GM21737 (cell line): ENCODE data around the gene NRAP.

Experiments used
- ATAC-seq: cut with Tn5 transposase; IDR thresholded peaks from one replicate; pipeline ENCODE4 v1.9.1; 2021; ENCODE audit warnings: mild to moderate bottlenecking, moderate library complexity; ENCODE audit not compliant: unreplicated experiment

NRAP gene

DNA sequence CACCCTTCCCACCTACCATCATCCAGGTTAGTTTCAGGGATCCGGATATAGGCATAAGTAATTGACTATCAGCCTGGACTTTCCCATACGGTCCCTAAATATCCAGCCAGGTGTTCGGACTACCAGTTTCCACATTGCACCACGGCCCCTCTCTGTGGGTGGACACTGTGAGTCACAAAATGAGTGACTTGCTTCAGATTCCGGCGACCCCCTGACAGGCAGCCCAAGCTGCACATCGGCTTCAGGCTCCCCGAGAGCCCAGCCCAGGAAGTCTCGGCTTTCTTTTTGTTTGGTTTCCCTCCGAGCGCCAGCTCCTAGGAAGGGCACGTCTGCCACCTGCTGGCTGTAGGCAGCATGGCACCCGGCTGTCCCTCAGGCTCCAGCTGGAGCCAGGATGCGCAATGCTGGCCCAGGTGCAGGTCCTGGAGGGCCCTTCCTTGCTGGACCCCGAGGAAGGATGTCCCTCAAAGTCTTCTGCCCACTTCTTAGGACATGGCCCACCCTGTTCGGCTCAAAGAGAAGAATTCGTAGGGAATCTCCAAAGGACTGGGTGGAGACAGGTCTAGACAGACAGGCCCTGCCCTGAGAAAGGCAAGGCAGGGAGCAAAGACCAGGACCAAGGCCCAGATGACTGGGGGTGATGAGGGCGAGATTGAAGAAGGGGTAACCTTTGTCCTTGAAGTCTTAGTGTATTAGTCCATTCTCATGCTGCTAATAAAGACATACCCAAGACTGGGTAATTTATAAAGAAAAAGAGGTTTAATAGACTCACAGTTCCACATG, 100.3 kb downstream of the NRAP start:
- ATAC-seq: peak; percentile 98

DNA sequence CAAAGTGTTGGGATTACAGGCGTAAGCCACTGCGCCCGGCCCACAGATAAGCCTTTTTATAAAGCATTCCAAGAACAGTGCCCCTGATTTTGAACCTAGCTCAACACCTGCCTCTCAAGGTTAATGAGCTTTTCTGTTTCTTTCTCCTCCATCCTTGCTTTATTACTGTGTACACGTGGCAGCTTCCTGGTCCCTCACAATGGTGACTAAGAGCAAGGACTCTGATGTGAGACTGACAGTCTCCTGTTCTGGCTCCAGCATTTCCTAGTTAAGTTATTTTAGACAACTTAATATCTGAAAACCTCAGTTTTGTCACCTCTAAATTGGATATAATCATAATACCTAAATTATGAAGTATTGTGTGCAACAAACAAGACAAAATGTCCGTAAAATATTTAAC, 101.1 kb downstream of the NRAP start:
- no peak for ATAC-seq

GRCh38 chr10:113562069-113562468, 101.8 kb downstream of the NRAP start:
- ATAC-seq: no peak

DNA sequence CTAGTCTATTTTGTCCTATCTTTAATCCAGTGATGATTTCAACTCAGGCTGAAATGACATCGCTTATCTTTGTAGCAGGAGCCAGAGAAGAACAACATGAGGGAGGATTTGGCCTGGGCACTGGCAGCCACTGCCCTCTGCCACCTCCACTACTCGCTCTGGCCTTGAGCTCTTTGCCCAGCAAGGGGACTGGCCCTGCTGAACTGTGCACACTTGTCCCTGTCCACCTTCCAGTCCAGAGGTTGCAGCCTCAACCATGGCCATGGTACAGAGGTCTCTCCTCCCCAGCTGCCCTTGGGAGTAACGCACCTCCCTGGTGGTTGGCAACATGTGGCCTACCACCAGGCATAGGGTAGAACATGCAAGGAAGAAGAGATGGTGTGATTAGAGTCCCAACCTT, 102.6 kb downstream of the NRAP start:
- ATAC-seq: no peak

DNA sequence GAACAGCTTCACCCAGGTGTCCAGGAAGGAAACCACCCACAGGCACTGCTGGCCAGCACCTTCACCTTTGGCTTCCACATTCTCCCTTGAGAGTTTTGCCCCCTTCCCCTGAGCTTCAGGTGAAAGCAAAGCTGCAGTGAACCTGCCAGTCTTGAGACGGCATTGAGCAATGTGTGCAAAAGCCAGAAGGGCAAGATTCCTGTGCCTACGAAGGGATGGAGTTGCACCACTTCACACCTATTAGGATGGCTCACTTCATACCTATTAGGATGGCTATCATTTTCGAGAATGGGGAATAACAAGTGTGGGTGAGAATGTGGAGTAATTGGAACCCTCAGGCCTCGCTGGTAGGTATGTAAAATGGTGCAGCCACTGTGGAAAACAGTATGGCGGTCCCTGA, 103.8 kb downstream of the NRAP start:
- no peak for ATAC-seq

GRCh38 chr10:113557903-113558321, 105.9 kb downstream of the NRAP start:
- no peak for ATAC-seq

- ATAC-seq: no peak
Measured at GRCh38 chr10:113557424-113557862, 106.4 kb downstream of the NRAP start.

GRCh38 chr10:113555751-113556150, 108.1 kb downstream of the NRAP start:
- no peak for ATAC-seq

DNA sequence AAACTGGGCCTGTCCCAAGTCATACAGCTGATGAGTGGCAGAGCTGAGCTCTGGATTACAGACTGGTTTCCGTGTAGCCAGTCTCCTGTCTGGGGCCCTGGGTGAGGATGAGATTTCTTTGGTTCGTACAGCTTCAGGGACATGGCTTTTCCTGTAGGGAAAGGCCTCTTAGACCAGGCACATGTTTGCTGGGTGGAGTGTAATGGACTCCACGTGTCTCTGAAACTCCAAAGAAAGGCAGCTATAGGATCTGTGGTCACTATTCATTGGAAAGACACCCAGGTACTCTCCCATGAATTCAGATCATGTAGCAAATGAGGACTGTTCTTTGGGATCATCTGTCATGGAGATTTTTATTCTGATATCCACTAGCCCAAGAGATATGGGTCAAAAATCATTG, 108.6 kb downstream of the NRAP start:
- ATAC-seq: no peak

DNA sequence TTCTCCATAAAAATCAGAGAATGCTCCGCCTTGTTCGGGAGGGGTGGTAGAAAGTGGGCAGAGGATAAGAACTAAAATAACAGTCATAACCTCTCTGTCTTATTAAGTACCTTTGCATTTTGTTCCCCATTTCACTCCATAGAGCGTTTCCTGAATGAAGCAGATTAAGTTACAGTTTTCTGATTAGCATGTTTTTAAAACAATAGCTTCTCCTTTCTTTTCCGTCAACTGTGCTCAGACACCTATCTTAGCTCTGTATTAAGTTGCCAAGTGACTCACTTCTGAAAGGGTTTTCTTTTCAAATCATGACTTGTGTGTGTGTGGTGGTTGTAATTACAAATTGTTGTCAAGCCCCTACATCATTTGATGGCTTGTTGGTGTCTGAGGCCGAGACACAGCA, 109.6 kb downstream of the NRAP start:
- ATAC-seq: no peak

- ATAC-seq: no peak
Measured at GRCh38 chr10:113553149-113553548, 110.7 kb downstream of the NRAP start.

- no peak for ATAC-seq
Measured at GRCh38 chr10:113552701-113553100, 111.1 kb downstream of the NRAP start, which contains the start of gene HABP2. HABP2 (plus strand) TSS chr10:113553053; CDS start chr10:113553122, 69 bp downstream.

- ATAC-seq: no peak
Measured at GRCh38 chr10:113552014-113552413, 111.8 kb downstream of the NRAP start.

DNA sequence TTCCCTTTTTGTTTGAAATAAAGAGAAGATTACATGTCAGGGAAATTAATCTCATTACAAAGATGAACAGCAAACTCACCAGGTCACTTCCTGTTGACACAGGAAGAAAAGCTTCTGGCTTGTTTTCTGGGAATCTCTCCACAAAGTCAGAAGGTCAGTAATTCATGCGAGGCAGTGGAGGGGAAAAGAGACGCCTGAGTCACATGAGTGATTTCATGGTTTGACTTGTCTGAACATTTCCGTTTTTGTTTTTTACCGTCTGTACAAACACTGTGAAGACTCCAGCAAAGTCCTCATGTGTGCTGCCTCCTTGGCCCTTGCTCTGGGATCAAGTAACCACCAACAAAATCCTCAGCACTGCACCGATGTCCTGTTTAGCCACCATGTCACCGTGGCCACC, 113.5 kb downstream of the NRAP start:
- no peak for ATAC-seq

DNA sequence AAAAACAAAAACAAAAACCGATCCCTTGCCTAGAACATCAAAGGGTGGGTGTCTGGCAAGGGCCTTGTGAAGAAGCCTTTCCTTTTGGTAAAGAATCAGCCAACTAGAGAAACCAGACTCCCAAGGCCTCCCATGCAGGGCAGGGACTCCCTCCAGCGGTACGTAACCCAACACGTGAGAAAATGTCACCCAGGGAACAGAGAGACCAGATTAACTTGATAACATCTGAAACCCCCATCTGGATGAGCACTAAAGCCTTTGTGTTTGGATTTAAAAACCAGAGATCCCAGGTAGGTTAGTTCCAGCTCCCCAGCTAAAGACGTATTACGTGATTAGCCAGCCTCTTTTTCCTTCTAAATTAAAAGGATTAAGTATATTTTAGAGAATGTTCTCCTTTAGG, 114.0 kb downstream of the NRAP start:
- ATAC-seq: no peak

DNA sequence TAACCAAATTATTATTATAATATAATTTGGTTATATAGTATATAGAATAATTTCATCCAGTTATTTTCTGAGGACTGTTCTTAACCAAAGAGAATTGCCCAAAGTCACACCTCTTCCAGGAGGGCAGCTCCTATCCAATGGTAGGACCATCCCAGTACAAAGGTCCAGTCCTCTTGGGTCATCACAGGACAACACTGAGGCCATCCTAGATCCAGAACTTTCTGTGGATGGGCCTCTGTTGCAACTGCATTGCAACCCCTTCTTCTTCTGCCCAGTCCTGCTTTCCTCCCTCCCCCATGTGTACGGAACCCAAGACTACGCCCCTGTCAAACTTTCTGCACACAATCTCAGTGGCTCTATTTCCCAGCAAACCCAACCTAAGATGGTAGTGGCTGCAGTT, 116.4 kb downstream of the NRAP start:
- ATAC-seq: no peak

DNA sequence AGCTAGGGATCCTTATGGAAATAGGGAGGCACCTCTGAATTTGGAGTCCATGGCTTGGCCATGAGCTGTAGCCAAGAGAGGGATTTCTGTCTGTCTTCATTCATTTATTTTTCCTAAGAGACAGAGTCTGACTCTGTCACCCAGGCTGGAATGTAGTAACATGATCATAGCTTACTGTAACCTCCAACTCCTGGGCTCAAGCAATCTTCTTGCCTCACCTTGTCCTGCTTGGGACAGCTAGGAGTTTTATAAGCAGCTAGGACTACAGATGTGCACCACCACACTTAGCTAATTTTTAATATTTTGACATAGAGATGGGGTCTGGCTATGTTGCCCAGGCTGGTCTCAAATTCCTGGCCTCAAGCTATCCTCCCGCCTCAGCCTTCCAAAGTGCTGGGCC, 119.4 kb downstream of the NRAP start:
- ATAC-seq: no peak

- no peak for ATAC-seq
Measured at GRCh38 chr10:113543107-113543955, 120.5 kb downstream of the NRAP start.

DNA sequence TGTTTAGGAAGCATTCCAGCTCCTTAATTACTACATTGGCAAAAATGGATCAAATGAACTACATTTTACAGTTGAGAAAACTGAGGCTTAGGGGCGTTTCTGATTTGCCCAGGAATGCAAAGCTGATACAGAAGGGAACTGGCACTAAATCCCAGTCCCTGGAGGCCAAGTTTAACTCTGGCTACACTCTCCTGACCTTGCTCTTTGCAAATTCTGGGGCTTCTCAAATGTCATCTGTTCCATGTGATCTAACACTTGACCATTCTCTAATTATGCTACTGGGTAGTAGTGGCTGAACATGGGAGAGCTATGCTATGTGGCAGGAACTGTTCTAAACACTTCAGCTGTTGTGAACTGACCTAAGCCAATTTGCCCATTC, 122.3 kb downstream of the NRAP start:
- ATAC-seq: no peak

DNA sequence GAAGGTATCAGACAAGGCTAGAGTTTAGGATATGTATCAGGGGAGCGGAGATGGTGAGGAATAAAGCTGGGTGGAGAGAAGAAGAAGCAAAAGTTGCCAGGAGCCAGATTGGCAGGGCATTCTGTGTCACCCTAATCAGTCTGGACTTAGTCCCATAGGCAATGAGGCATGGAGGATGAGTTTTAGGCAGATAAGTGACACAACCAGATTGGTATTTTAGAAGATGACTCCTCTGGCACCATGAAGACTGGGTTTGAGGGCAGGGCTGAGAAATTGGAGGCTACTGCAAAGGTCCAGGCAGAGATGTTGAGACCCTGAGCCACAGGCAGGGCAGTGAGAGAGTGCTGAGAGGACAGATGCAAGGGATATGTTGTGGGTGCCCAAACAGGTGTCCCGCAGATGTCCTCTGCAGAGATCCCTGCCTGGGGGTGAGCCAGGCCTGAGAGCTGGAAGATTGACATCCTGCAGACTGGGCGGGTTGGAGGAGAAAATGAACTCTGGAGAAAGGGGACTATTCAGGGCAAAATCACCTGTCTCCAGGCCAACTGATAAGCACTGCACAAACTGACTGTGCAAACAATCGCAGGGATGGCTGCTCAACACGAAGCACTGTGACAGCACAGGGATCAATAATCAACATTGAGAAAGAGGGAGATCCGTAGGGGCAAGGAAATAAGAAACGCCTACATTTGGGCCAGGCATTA, 122.8 kb downstream of the NRAP start:
- ATAC-seq: no peak

DNA sequence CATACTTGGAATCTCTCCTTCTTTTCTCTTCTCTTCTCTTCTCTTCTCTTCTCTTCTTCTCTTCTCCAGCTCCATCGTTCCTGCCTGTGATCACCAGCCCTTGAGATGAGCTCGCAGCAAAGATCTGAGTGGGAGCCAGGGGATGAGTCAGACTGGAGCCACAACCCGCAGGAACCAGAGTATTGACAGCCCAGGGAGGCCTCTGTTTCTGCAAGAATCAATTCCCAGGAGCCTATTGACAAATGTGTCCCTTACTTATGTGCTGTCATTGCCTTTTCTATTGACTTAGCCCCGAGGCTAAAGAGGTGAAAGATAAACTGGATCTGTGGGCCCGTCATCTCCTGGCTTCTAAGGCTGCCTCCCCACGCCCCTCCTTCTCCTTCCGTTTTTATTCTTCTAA, 124.1 kb downstream of the NRAP start:
- no peak for ATAC-seq
